Mesenteric fat pad (tissue), 1 donor: Measurements from ENCODE around the gene EMID1. TPM values are rescaled to one million over a fixed set of nuclear protein-coding genes. Genes with fewer than 3 reads are reported as not detected.
"Not testable (repeated sequence)": the region's sequence is repeated elsewhere in the genome, so short reads cannot be mapped to it uniquely, and the experiment has no call there.

Experiments used
- DNase-seq: peaks from one replicate; pipeline ENCODE4 v3.0.0-alpha.2; 2020; ENCODE audit warnings: low spot score
- total RNA-seq: library from RNA; stranded (reverse); fragmentation: NEBNext Ultra II Directional; extraction: Animal tissue kit (Norgen Biotek cat#: 25700); gene quantifications from one replicate; pipeline ENCODE4 v1.2.1, GENCODE V29; 2021
- donor health status: DM: yes; HTN: yes; CAD: no.

The EMID1 gene
- total RNA-seq, 1 donor from 2014 or later = 1.4 TPM

- DNase-seq = no peak
Observed at GRCh38 chr22:29230972-29231875, 25.5 kb downstream of the EMID1 start.

GRCh38 chr22:29231971-29232959 lies 26.6 kb downstream of the EMID1 start:
- no peak for DNase-seq

- no peak for DNase-seq
Observed at GRCh38 chr22:29233277-29233877, 27.7 kb downstream of the EMID1 start.

- not testable (repeated sequence) for DNase-seq
Observed at GRCh38 chr22:29240481-29240880, 34.8 kb downstream of the EMID1 start.

- no peak for DNase-seq
Observed at GRCh38 chr22:29243874-29244446, 38.3 kb downstream of the EMID1 start.

- DNase-seq = no peak
Observed at GRCh38 chr22:29244785-29245625, 39.3 kb downstream of the EMID1 start.

- no peak for DNase-seq
Observed at GRCh38 chr22:29245626-29246385, 40.1 kb downstream of the EMID1 start.

- not testable (repeated sequence) for DNase-seq
Observed at GRCh38 chr22:29247891-29248290, 42.2 kb downstream of the EMID1 start.

GRCh38 chr22:29251265-29251664 lies 45.6 kb downstream of the EMID1 start:
- DNase-seq = peak; percentile 51

GRCh38 chr22:29251981-29252911 lies 46.5 kb downstream of the EMID1 start:
- peak; percentile 59 for DNase-seq

- peak; percentile 87 for DNase-seq
Observed at GRCh38 chr22:29253561-29254285, 48.0 kb downstream of the EMID1 start.

GRCh38 chr22:29254286-29254660 lies 48.6 kb downstream of the EMID1 start:
- no peak for DNase-seq

GRCh38 chr22:29255064-29255621 lies 49.4 kb downstream of the EMID1 start:
- DNase-seq = peak; percentile 62

- DNase-seq = peak; percentile 78
Observed at GRCh38 chr22:29256606-29257325, 51.1 kb downstream of the EMID1 start.

- no peak for DNase-seq
Observed at GRCh38 chr22:29257751-29258181, 52.1 kb downstream of the EMID1 start.
